Left lobe of liver (tissue), 2 donors: ENCODE measurements around the gene STK32C. TPM values are rescaled to one million over a fixed set of nuclear protein-coding genes. Genes with fewer than 3 reads are reported as not detected.

Experiments
- ATAC-seq: fragments of 200-7000 bp; cut with Tn5 transposase; one replicate; pipeline ENCODE4 v1.9.1; 2020; ENCODE audit warnings: mild to moderate bottlenecking, moderate library complexity
- DNase-seq: peaks from one replicate; pipeline ENCODE4 v3.0.0-alpha.2; 2020; ENCODE audit warnings: low spot score
- total RNA-seq: library from RNA; stranded (reverse); gene quantifications from one replicate; pipeline ENCODE4 v1.2.1, GENCODE V29; 2021
- donor health status: DM: no; HTN: no; CAD: no; lungs with moderate emphysema.
- donor health status: DM: no; HTN: yes; CAD: no.

STK32C gene
- total RNA-seq, 1 donor from 2014 or later = 3.3 TPM

DNA sequence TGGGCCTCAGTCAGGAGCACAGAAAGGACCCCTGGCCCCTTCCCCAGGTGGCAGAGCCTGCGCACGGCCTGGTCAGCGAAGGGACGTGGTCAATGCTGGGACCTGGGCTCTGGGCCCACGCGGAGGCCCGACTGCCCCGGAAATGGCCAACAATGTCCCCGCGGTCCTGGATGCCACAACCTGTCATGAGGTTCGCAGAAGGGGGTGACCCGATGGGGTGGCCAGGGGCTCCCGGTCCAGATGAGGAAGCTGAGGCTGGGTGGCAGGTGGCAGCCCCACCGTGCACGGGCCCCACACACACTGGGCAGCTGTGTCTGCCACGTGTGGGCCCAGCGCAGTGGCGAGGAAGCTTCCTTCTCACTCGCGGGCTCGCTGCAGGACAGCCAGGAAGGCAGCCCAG is 71.6 kb downstream of the STK32C start:
- DNase-seq (no peak), ATAC-seq (no peak)

DNA sequence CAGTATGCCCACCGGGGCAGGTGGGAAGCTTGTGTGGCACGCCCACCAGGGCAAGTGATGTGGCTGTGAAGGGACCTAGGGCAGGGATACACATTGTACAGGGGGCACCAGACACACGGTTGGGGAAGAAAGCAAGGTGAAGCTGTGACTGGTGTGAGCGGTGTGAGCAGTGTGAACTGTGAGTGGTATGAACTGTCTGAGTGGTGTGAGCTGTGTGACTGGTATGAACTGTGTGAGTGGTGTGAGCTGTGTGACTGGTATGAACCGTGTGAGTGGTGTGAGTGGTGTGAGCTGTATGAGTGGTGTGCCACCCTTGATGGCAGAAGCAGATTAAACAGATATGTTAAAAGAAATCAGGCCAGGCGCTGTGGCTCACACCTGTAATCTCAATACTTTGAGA is 72.9 kb downstream of the STK32C start:
- ATAC-seq = no peak
- no peak for DNase-seq

DNA sequence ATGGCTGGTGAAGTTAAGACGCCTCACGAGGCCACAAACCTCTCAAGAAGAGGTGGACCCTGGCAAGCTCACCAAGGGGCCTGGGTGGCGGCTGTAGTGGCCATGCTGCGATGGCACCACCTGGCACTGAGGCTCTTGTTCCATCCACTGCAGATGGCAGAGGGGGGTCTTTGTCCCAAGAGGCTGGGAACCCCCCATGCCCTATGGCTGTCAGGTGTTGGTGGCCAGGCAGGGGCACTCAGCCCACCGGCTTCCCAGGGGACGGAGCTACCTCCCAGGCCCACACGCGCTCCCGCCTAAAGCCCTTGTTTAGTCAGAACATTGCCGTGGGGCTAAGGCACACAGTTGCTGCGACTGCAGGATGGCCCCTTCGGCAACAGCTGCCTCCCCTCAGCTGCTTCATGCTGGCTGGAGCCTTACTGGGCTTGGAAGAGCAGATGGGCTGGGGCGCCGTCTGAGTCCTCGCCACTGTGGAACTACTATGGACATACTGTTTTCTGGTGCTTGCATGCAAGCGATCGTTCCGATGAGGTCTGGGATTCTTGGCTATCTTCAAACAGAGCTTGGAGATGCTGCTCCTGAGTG is 74.2 kb downstream of the STK32C start:
- ATAC-seq (no peak), DNase-seq (no peak)

DNA sequence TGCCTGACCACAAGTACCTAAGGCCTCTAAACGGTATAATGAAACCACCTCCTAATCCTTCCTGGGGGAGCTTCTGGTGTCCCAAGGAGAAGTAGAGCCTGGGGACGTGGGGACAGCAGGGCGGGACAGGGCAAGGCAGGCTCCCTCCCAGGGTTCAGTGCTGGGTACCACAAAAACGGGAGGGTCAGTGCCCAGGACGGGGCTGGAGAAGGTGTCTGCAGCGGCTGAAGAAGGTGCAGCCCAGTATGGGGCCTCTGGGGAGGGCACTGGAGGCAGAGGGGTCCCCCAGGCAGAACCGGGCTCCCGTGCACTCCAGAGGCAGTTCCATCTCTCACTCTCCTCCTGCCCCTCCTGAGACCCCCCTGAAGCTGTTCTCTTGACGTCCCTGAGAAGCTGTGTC is 74.8 kb downstream of the STK32C start:
- ATAC-seq (no peak), DNase-seq (no peak)

DNA sequence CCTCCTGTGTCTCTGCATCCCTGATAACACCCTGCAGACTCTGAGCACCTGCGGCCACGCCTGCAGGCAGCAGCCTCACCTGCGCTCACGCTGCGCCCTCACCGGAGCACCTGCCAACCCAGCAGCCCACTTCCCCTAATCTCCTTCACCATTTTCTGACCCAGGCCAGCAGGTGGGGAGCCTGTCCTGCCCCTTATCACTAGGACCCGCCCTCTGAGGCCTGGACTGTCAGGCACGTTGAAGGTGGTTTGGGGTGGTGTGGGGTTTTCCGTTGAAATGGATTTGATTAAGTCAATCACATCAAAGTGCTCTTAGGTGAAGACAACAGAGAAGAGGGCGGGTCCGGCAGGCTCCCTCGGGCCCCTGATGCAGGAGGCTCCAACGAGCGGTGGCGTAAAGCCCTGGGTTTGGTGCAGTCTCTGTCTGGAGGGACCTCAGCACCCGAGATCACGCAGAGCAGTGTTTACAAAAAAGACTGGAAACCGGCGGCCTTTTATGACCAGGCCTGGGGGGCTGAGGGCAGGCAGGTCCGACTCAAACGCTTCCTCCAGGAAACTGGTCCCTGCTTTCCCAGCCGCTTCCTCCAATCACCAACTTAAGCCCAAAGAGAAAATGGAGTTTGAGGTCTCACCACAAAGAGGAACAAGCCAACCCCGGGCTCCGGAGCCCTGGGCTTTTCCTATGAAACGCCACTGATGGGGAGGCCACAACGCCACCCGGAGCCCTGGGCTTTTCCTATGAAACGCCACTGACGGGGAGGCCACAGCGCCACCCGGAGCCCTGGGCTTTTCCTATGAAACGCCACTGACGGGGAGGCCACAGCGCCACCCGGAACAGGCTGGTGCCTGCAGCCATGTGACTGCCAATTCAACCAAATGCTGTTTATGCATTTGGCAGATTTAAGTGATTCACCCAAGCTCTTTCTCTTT is 75.5 kb downstream of the STK32C start:
- DNase-seq (no peak), ATAC-seq (peak; percentile 10)

DNA sequence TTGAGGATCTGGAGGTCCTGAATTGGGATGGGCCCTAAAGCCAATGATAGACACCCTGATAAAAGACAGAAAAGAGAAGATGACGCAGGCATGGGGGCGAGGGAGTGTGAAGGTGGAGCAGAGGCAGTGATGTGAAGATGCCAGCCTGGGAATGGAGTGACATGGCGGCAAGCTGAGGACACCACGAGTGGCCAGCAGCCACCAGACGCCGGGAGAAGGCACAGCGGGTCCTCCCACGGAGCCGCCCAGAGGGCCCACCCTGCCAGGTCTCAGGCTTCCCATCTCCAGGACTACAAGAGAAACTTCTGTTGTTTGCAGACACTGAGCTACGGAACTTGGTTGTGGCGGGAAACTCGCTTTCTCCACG is 76.1 kb downstream of the STK32C start:
- ATAC-seq (no peak), DNase-seq (no peak)

DNA sequence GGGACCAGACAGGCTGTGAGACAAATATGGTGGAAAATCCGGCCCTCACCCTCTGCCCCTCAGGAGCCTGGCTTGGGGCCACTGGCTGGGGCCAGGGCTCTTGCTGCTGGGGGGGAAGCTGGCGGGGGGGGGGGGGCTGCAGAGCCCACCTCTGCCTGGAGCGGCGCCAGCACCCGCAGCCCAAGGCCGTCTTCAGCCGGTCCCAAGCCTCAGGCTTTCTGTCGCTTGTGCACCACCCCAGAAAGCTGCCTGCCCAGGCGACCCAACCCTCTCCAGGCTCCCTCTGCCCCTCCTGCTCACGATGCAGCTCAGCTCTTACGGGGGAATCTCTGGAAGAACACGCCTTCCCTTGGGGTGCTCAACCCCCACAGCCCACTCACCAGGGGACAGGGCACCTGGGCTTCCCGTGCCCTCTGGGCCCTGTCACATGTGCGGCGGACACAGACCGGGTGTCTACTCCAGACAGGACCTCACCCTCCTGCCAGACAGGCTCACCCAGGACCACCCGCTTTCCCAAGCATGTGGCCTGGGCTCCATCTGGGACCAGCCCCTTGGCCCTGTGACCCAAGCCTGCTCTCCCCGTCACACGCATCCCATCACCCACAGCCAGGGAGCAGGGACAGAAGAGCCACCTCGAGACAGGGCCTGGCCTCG is 77.1 kb downstream of the STK32C start:
- no peak for DNase-seq
- no peak for ATAC-seq

DNA sequence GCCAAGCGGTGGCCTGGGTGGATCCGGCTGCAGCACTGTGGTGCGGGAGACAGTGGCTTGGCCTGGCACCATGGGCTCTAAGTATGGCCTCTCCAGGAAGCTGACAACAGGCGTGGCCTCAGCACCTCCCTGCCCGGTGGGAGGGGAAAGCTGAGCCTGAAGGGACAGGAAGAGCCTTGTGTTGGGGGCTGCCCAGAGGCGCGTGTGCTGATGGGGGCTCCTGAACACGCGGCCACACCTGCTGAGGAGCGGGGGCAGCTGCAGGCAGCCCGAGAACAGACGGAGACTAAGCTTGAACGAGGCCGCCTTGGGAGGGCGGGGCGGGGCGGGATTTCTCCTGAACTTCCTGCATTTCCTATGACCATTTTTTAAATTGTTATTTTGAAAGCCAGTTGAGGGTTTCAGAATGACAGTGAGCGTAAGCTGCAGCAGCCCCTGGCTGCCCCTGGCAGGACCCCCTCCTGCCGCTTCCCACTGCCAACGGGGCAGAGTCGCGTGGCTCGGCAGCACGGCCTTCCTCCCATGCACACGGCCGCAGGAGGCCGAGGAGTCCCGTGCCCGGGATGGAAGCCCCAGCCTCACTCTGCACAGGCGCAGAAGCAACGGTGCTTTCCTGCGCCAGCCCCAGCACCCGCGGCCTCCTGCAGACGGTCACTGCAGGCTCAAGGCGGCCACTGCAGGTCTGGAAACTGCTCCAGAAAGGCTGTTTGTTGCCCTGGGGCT is 77.8 kb downstream of the STK32C start:
- peak; percentile 45 for ATAC-seq
- no peak for DNase-seq

DNA sequence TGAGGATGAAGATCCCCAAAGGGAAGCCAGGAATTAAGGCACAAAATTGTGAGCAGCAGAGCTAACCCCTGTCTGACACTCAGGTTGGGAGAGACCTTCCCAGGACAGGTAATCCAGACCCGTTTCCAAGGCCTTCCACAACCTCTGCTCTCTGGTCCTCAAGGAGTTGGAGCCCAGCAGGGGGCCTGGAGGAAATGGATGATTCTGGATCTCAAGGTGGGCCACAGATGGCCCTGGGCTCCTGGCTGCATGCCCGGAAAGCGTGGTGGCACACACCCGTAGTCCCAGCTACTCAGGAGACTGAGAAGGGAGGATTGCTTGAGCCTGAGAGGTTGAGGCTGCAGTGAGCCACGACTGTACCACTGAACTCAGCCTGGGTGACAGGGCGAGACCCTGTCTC is 78.7 kb downstream of the STK32C start:
- DNase-seq = no peak
- ATAC-seq = no peak

DNA sequence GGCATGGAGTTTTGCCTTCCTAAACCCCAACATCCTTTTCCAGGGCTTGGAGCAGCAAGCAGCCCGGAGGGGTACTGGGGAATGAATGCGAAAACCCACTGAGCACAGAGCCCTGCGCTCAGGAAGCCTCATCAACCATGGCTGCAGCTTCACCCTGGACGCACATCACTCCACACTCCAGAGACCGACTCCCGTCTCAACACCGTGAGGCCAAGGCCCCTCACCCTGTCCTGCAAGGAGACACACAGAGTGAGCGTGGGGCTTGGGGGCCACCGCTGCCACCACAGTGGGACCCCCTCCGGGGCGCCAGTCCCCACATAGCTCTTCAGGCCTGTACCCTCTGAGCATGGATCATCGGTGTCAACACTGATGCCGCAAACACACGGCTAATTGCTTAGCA is 79.1 kb downstream of the STK32C start:
- DNase-seq (no peak), ATAC-seq (no peak)

DNA sequence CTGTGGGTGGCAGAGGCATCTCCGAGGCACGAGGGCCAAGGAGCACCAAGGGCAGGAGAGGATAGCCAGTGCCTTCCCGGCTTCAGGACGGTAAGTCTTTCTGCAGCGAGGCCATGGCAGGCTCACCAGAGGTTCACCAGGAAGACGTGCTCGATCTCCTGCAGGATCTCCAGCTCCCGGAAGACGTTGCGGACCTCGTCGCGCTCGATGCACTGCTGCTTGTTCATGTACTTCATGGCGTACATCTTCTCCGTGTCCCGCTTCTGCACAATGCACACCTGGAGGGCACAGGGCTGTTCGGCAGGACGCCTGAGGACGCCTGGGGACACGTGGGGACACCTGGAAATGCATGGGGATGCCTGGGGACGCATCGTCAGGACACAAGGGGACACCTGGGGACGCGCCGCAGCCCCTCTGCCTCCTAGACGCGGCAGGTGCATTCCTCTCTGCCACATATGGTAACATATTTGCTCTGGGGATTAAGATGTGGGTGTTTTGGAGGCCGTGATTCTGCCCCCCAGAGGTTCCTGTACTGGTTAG is 79.8 kb downstream of the STK32C start:
- no peak for DNase-seq

DNA sequence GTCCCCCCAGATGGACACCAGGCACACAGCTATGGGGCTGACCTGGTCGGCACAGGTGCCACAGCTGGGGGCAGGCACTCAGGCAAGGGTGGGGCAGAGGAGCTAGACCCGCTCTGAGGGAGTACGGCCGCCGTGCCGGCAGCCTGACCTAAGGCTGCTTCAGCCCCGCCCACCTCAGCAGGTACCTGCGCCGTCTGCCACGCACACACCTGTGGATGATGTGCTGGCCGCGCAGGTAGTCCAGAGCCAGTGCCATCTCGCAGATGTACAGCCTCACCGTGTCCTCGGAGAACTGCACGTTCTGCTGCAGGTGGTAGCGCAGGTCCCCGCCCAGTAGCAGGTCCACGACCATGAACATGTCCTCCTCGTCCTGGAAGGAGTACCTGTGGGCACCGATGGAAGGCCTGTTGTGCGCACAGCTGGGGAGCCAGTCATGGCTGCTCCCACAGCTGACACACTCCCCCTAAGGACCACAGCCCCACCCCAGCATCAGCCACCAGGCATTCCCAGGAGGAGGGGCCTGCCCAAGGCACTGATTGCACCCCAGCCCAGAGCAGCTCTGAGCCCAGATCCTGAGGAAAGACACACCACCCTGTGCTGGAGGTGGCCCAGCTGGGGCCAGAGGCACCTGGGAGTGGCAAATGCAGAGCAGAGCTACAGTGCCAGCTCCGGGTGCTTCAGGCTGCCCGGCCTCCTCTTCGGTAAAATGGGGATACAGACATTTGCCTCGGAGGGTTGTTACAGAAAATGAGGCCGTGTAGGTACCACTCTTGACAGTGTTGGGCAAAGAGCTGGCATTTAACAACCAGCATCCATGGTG is 81.0 kb downstream of the STK32C start:
- DNase-seq (no peak), ATAC-seq (no peak)

More for the DNA sequence above, 79.8 kb downstream of the STK32C start:
- ATAC-seq = no peak

DNA sequence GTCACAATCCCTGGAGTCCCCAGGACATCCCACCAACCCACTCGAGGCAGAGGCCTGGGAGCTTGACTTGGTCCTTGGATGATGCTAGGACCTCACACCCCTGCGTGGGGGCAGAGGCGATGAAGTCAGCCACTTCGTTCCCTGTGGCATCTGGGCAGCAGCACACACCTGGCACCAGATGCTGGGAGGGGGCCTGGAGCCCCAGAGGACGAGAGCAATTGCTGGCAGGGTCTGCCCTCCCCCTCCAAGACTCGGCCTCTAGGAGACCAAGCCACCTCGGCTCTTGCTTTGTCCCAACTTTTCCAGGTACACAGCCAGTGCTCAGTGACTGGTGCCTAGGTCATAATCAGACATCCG is 81.9 kb downstream of the STK32C start:
- DNase-seq (no peak), ATAC-seq (no peak)

DNA sequence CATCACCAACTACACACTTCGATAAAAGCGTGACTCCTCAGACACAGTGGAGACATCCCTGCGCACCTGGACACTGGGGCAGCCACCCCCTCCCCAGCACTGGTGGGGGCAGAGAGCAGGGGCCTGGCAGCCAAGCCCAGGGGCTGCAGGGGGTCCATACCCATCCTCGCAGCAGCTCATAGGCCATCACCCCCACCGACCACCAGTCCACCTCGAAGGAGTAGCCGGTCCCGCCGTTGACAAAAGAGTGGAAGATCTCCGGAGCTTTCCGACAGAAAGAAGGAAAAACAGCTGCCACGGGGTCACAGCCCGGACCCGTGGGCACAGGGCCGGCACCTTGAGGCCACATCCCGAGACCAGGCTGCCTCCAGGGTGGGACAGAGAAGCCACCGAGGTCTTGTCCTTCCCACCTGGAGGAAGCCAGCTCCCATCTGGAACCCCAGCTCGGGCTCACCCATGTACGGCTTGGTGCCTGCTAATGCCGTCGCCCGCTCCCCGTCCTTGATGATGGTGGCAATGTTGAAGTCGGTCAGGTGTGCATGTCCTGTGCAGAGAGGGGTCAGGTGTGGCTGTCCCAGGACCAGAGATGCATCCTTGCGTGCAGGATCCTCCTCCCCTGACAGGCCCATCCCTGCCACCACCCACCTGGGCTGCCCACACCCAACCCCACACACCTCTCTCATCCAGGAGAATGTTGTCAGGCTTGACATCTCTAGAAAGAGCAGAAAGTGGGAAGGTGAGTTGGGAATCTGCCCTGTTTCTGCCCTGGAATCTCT is 82.5 kb downstream of the STK32C start:
- ATAC-seq = no peak
- no peak for DNase-seq

DNA sequence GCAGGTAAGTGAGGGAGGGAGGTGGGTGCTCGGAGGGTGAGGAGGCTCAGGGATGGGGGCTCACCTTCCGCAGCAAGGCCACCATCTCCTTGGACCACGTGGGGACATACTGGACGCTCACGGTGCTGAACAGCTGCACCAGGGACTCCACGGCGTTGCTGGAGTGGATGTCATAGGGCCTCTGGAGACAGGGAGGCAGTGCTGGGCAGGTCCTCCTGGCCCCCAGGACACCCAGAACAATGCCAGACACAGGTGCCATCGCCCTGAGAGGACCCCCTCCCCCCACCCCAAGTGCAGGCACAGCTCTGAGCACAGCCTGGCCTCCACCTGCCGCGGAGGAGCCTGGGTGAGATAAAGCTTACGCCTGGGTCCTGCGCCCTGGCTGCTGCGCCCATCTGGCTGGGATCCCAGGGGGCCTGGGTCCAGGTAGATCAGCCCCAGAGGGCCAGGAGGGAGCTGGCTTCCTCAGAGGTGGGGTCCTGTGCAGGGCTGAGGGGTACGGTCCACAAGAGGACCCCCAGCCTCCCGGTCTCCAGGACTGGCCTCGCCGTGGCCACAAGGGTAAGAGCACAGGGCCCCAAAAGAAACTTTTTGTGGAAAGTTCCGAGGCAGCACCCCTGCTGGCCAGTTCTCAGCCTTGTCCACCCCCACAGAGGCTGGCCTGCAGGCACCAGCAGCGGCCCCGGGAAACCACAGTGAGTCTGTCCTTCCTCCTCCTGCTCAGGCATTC is 83.2 kb downstream of the STK32C start:
- DNase-seq (no peak), ATAC-seq (no peak)

DNA sequence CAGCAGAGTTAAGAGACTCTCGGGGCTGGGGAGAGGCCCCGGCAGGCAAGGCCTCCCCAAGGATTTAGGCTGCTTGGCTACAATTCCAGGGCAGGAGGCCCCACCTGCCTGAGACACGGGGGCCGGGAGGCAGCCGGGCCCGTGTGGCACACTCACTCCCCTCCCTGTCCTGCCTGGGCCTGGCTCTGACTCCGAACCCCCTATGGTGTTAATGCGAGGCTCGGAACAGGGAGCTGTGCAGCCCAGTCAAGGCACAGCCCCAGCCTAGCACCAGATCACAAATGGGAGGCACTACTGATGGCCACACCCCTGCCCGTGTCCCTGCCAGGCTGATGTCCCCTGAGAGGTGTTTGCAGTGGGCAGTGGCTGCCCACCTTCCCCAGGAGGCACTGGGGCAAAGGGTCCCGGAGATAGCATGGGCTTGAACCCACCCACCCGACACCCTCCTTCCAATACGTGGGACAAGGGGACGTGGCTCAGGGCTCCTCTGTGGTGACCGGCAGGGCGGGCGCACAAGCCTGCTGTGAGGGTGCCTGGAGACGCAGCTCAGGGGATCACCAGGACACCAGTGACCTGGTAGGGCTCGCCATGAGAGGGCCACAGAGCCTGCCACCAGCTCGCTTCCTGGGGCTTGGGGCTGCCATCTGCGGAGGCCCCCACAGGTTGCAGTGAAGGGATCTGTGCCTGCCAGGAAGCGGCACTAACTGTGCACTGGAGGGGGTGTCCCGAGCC is 84.0 kb downstream of the STK32C start:
- ATAC-seq (no peak), DNase-seq (no peak)

DNA sequence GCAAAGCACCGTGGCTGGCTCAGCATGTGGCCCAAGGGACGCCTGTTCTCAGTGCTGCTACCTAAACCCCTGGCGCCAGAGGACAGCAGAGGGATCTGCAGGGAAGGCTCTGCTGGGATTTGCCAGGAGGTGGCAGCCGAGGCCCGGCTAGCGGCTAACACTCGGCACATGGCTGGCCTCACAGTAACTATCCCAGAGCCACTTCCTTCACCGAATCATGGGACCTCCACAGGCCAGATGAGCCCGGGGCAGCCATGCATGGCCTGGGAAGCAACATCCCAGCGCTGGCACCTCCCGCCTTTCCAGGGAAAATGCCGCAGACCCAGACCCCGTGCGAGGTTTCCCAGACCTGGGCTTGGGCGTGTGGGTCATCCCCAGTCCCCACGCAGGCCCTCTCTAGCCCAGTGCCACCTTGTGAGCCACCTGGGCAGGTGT is 84.6 kb downstream of the STK32C start:
- DNase-seq = peak; percentile 79
- ATAC-seq = peak; percentile 97

DNA sequence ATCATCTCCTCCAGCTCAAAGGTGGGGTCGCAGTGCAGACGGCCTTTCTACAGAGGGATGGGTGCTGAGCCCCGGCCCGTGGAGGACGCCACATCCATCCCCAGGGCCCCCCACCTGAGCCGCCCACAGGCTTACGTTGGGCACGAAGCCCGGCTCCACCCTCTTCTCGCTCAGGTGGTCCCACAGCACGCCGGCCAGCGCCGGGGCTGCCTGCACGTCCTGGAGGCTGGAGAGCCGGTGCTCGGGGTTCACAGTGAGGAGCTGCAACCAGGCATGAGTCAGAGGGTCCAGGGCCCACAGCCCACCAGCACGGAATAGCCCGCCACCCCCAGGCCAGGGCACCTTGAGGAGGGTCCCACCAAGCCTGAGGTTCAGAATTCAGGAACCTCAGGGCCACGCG is 85.0 kb downstream of the STK32C start:
- DNase-seq (no peak), ATAC-seq (no peak)
